H9 (cell line): ENCODE measurements around the gene NDE1. TPM values are rescaled to one million over a fixed set of nuclear protein-coding genes. Genes with fewer than 3 reads are reported as not detected.

ENCODE experiments used
- DNase-seq: peaks from one replicate; pipeline ENCODE4 v3.0.0-alpha.2; 2017
- H2AFZ ChIP-seq: one replicate; pipeline ENCODE4 v1.6.1; 2013; ENCODE audit warnings: mild to moderate bottlenecking, low read length, control low read depth, moderate library complexity
- H2AK5ac ChIP-seq: 2 replicates; pipeline ENCODE4 v1.6.1; 2013; ENCODE audit warnings: low read length, control low read depth, mixed read lengths; ENCODE audit not compliant: insufficient read length
- H2BK120ac ChIP-seq: one replicate; pipeline ENCODE4 v1.6.1; 2013; ENCODE audit warnings: low read depth, mild to moderate bottlenecking, low read length, control low read depth, inconsistent platforms; ENCODE audit not compliant: poor library complexity, severe bottlenecking
- H2BK12ac ChIP-seq: 2 replicates; pipeline ENCODE4 v1.6.1; 2013; ENCODE audit warnings: low read length, control low read depth, mixed read lengths, low read depth; ENCODE audit not compliant: insufficient read length
- H2BK15ac ChIP-seq: 2 replicates; pipeline ENCODE4 v1.6.1; 2013; ENCODE audit warnings: low read depth, low read length, control low read depth
- H2BK20ac ChIP-seq: one replicate; pipeline ENCODE4 v1.6.1; 2013; ENCODE audit warnings: low read depth, mild to moderate bottlenecking, low read length, control low read depth, inconsistent platforms; ENCODE audit not compliant: poor library complexity, severe bottlenecking
- H2BK5ac ChIP-seq: 2 replicates; pipeline ENCODE4 v1.6.1; 2013; ENCODE audit warnings: low read length, control low read depth, mixed read lengths; ENCODE audit not compliant: insufficient read length
- H3K14ac ChIP-seq: 2 replicates; pipeline ENCODE4 v1.6.1; 2013; ENCODE audit warnings: low read length, control low read depth; ENCODE audit not compliant: insufficient read depth
- H3K18ac ChIP-seq: 2 replicates; pipeline ENCODE4 v1.6.1; 2013; ENCODE audit warnings: low read depth, mild to moderate bottlenecking, mixed read lengths, low read length, control low read depth; ENCODE audit not compliant: insufficient read length
- H3K23ac ChIP-seq: 2 replicates; pipeline ENCODE4 v1.6.1; 2013; ENCODE audit warnings: low read length, control low read depth, mixed read lengths, low read depth; ENCODE audit not compliant: insufficient read length
- H3K23me2 ChIP-seq: 2 replicates; pipeline ENCODE4 v1.6.1; 2013; ENCODE audit warnings: low read depth, mild to moderate bottlenecking, mixed read lengths, low read length, control low read depth; ENCODE audit not compliant: insufficient read length, poor library complexity, severe bottlenecking
- H3K27ac ChIP-seq: 2 replicates; pipeline ENCODE4 v1.5.1; 2013; ENCODE audit warnings: low read length, control low read depth, mixed read lengths, low read depth; ENCODE audit not compliant: insufficient read length
- H3K27me3 ChIP-seq: 2 replicates; pipeline ENCODE4 v1.6.1; 2013; ENCODE audit warnings: low read length, control low read depth, inconsistent platforms; ENCODE audit not compliant: insufficient read depth
- H3K4ac ChIP-seq: 2 replicates; pipeline ENCODE4 v1.6.1; 2013; ENCODE audit warnings: low read depth, mild to moderate bottlenecking, control low read depth, inconsistent platforms, low read length, moderate library complexity
- H3K4me1 ChIP-seq: 2 replicates; pipeline ENCODE4 v1.6.1; 2013; ENCODE audit warnings: low read length, control low read depth, inconsistent platforms; ENCODE audit not compliant: insufficient read depth
- H3K4me2 ChIP-seq: 2 replicates; pipeline ENCODE4 v1.6.1; 2013; ENCODE audit warnings: low read length, control low read depth, mixed read lengths; ENCODE audit not compliant: insufficient read length, insufficient read depth
- H3K56ac ChIP-seq: 2 replicates; pipeline ENCODE4 v1.6.1; 2013; ENCODE audit warnings: low read depth, mild to moderate bottlenecking, mixed read lengths, low read length, control low read depth; ENCODE audit not compliant: insufficient read length
- H3K79me1 ChIP-seq: 2 replicates; pipeline ENCODE4 v1.6.1; 2013; ENCODE audit warnings: low read depth, mild to moderate bottlenecking, moderate library complexity, low read length, control low read depth, inconsistent platforms; ENCODE audit not compliant: insufficient read depth, poor library complexity, severe bottlenecking
- H3K79me2 ChIP-seq: 2 replicates; pipeline ENCODE4 v1.6.1; 2013; ENCODE audit warnings: low read length, control low read depth, inconsistent platforms; ENCODE audit not compliant: insufficient read depth
- H3K9ac ChIP-seq: 2 replicates; pipeline ENCODE4 v1.6.1; 2013; ENCODE audit warnings: low read length, control low read depth, mixed read lengths; ENCODE audit not compliant: insufficient read length; ENCODE audit errors: extremely low read depth
- H3K9me3 ChIP-seq: one replicate; pipeline ENCODE4 v1.6.1; 2013; ENCODE audit warnings: low read depth, low read length, inconsistent platforms; ENCODE audit not compliant: control insufficient read depth
- H3T11ph ChIP-seq: one replicate; pipeline ENCODE4 v1.6.1; 2013; ENCODE audit warnings: mild to moderate bottlenecking, low read length, control low read depth, inconsistent platforms
- H4K20me1 ChIP-seq: one replicate; pipeline ENCODE4 v1.6.1; 2013; ENCODE audit not compliant: control insufficient read depth, insufficient read length, insufficient read depth
- H4K5ac ChIP-seq: 2 replicates; pipeline ENCODE4 v1.6.1; 2013; ENCODE audit warnings: low read depth, mild to moderate bottlenecking, mixed read lengths, low read length, control low read depth; ENCODE audit not compliant: insufficient read length
- H4K8ac ChIP-seq: replicated peaks from 2 replicates; pipeline ENCODE4 v1.6.1; 2013; ENCODE audit warnings: low read length, control low read depth, mixed read lengths, low read depth; ENCODE audit not compliant: insufficient read length
- H4K91ac ChIP-seq: 2 replicates; pipeline ENCODE4 v1.6.1; 2013; ENCODE audit warnings: low read depth, mild to moderate bottlenecking, moderate library complexity, mixed read lengths, low read length, control low read depth; ENCODE audit not compliant: insufficient read length
- H3K27ac Mint-ChIP-seq, 3 experiments: 2 replicates in 2 of 3; 3 replicates in 1 of 3; pipeline ENCODE4 v1.8.0; 2020 to 2021; ENCODE audit warnings: mixed read lengths in 3 of 3, mild to moderate bottlenecking in 1 of 3, moderate library complexity in 1 of 3
- H3K27me3 Mint-ChIP-seq: 2 replicates; pipeline ENCODE4 v1.8.0; 2021; ENCODE audit warnings: low read depth, mild to moderate bottlenecking, moderate library complexity, mixed read lengths
- H3K36me3 Mint-ChIP-seq, 3 experiments: 2 replicates in 2 of 3; 3 replicates in 1 of 3; pipeline ENCODE4 v1.8.0; 2020 to 2021; ENCODE audit warnings: low read depth in 3 of 3, mixed read lengths in 3 of 3; ENCODE audit not compliant: insufficient read depth in 1 of 3
- H3K4me1 Mint-ChIP-seq, 2 experiments: 2 replicates each; pipeline ENCODE4 v1.8.0; 2020; ENCODE audit warnings: mixed read lengths in 2 of 2
- H3K4me3 Mint-ChIP-seq, 2 experiments: 2 replicates in 1 of 2; 3 replicates in 1 of 2; pipeline ENCODE4 v1.8.0; 2020 to 2021; ENCODE audit warnings: mild to moderate bottlenecking in 2 of 2, mixed read lengths in 2 of 2, moderate library complexity in 1 of 2
- H3K9me3 Mint-ChIP-seq, 2 experiments: 2 replicates in 1 of 2; 3 replicates in 1 of 2; pipeline ENCODE4 v1.8.0; 2020; ENCODE audit warnings: mild to moderate bottlenecking in 2 of 2, mixed read lengths in 2 of 2, moderate library complexity in 1 of 2
- WGBS: extraction: QIAGEN DNeasy Blood & Tissue Kit; methylation state at CpG from one replicate; pipeline ENCODE4 v1.1.7; 2013; ENCODE audit warnings: missing lambda C conversion rate, low lambda C conversion rate, mixed read lengths; ENCODE audit not compliant: insufficient read length; ENCODE audit errors: extremely low coverage; 5-methylcytosine and 5-hydroxymethylcytosine counted together
- total RNA-seq: library from RNA; stranded (reverse); gene quantifications from 2 replicates; pipeline ENCODE4 v1.2.1, GENCODE V29; 2021
- TF ChIP-seq, protein P1 (sequence below): fragments of 200-600 bp; sonication (generic); conservative IDR thresholded peaks from 3 replicates; pipeline ENCODE4 v1.8.0; 2021; ENCODE audit warnings: antibody characterized with exemption, mild to moderate bottlenecking

The NDE1 gene
- total RNA-seq, 1 experiment from 2014 or later: 49.6 TPM

GRCh38 chr16:15609286-15609649 lies 40.8 kb upstream of the NDE1 start:
- no peak overlapping the region for H2BK120ac ChIP-seq
- no peak overlapping the region for H3K4ac ChIP-seq
- peaks cover 3 to 11% of the 10 kb centered on the region in 2 experiments for H3K4me1 Mint-ChIP-seq
- no peaks in the 10 kb centered on the region for H3K27me3 Mint-ChIP-seq
- H2BK20ac ChIP-seq: no peak overlapping the region
- no peak overlapping the region for H3K23ac ChIP-seq
- H3K79me1 ChIP-seq: no peaks in the 10 kb centered on the region
- no peak overlapping the region for H4K5ac ChIP-seq
- no peak overlapping the region for H3K18ac ChIP-seq
- no peak overlapping the region for H3K27ac ChIP-seq
- H3K79me2 ChIP-seq: no peaks in the 10 kb centered on the region
- no peaks in the 10 kb centered on the region for H3K9me3 Mint-ChIP-seq
- no peak overlapping the region for H4K8ac ChIP-seq
- no peak overlapping the region for H3K14ac ChIP-seq
- no peak overlapping the region for H2AFZ ChIP-seq
- H3T11ph ChIP-seq: no peak overlapping the region
- H3K4me2 ChIP-seq: no peak overlapping the region
- H3K9ac ChIP-seq: no peak overlapping the region
- H3K36me3 Mint-ChIP-seq: peaks cover 16 to 74% (median 59%) of the 10 kb centered on the region in 3 experiments; a peak in 6 of 7 replicates
- no peak overlapping the region for H4K91ac ChIP-seq
- H3K23me2 ChIP-seq: no peaks in the 10 kb centered on the region
- H3K27ac Mint-ChIP-seq: no peak overlapping the region
- H3K4me1 ChIP-seq: no peaks in the 10 kb centered on the region
- no peak overlapping the region for H3K4me3 Mint-ChIP-seq
- H2AK5ac ChIP-seq: no peak overlapping the region
- no peak overlapping the region for H3K56ac ChIP-seq
- H2BK12ac ChIP-seq: no peak overlapping the region
- no peaks in the 10 kb centered on the region for H3K27me3 ChIP-seq
- H3K9me3 ChIP-seq: no peaks in the 10 kb centered on the region
- no peak overlapping the region for H2BK15ac ChIP-seq
- H4K20me1 ChIP-seq: no peaks in the 10 kb centered on the region
- no peak overlapping the region for H2BK5ac ChIP-seq
- no CpG with 5 or more reads among the region's 6 CpGs for WGBS
- TF ChIP-seq, protein P1, sequence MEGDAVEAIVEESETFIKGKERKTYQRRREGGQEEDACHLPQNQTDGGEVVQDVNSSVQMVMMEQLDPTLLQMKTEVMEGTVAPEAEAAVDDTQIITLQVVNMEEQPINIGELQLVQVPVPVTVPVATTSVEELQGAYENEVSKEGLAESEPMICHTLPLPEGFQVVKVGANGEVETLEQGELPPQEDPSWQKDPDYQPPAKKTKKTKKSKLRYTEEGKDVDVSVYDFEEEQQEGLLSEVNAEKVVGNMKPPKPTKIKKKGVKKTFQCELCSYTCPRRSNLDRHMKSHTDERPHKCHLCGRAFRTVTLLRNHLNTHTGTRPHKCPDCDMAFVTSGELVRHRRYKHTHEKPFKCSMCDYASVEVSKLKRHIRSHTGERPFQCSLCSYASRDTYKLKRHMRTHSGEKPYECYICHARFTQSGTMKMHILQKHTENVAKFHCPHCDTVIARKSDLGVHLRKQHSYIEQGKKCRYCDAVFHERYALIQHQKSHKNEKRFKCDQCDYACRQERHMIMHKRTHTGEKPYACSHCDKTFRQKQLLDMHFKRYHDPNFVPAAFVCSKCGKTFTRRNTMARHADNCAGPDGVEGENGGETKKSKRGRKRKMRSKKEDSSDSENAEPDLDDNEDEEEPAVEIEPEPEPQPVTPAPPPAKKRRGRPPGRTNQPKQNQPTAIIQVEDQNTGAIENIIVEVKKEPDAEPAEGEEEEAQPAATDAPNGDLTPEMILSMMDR: no peak
- DNase-seq: no peak
